GM21390 (cell line): ENCODE measurements around the gene RNF128.
A peak's percentile ranks its signal among the peaks of the same experiment; 100 is the strongest.

ENCODE experiments used
- ATAC-seq: cut with Tn5 transposase; IDR thresholded peaks from one replicate; pipeline ENCODE4 v1.9.1; 2021; ENCODE audit not compliant: unreplicated experiment

The RNF128 gene

DNA sequence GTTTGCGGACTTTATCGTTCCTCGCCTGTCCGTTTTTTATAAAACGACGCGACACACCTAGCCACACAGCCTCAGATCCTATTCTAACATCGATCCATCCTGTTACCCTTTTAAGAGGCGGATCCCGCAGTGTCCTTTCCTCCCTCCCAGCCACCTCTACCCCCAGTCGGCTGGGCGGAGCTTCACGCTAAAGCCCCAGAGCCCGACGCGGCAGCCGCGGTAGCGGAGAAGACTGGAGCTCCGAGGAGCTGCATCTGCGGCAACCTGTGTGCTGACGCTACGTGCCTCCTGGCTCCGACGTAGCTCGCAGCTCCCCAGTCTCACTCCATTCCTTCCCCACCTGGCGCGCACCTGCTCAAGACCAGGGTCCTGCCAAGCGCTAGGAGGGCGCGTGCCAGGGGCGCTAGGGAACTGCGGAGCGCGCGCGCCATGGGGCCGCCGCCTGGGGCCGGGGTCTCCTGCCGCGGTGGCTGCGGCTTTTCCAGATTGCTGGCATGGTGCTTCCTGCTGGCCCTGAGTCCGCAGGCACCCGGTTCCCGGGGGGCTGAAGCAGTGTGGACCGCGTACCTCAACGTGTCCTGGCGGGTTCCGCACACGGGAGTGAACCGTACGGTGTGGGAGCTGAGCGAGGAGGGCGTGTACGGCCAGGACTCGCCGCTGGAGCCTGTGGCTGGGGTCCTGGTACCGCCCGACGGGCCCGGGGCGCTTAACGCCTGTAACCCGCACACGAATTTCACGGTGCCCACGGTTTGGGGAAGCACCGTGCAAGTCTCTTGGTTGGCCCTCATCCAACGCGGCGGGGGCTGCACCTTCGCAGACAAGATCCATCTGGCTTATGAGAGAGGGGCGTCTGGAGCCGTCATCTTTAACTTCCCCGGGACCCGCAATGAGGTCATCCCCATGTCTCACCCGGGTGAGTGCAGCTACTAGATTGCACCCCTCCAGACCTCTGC, at the start of gene RNF128:
TSS of gene RNF128 (plus strand) at position 217 of the 953 bp plus-strand sequence. CDS start at position 430, 213 bp downstream.
- ATAC-seq = peak; percentile 58

DNA sequence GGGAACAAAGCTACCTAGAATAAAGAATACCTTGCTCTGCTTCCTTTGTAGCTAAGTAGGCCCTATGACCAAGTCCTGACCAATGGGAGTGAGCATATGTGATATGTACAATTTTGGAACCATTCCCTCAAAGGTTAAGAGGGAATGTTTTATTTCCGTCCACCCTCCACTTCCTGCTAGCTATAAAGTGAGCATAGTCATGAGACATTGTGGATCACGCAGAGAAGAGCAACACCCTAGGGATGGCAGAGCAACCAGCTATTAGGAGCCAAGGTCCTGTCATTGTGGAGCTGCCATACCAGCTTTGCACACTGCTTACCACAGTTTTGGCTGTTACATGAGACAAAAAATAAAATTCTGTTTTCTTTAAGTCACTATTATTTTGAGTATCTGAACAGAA, 45.8 kb upstream of the RNF128 start:
- ATAC-seq = no peak

DNA sequence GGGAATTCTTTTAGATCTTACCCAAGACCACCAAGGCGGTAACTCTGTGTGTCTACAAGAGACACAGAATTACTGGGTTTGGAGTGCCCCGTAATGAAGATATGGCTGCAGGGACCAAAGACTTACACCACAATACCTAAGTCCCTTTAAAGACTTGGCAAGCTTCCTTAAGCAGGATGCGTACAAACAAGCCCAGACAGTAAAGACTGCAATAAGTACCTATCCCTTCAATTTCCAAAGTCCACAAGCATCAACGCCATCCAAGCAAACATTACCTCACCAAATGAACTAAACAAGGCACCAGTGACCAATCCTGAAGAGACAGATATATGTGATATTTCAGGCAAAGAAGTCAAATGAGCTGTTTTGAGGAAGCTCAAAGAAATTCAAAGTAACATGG, 42.3 kb upstream of the RNF128 start:
- ATAC-seq = no peak

GRCh38 chrX:106692425-106693065, 34.0 kb upstream of the RNF128 start:
- ATAC-seq = no peak

GRCh38 chrX:106696502-106696901, 30.0 kb upstream of the RNF128 start:
- no peak for ATAC-seq

DNA sequence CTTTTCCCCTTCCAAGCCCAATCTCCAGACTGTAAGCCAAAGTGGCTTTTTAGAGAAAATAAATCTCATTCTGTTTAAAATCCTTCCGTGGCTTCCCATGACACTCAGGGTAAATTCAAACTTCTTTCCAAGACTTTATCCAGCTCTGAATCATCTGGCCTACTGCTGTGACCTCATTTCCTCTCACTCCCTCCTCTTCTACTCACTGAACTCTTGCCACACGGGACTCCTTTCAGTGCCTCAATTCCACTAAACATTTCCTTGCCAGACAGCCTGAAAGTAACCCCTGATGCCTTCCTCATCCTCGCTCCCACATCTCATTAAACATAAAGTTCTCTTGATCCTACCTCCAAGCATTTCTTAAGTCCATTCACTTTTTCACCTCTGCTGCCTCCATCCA, 27.8 kb upstream of the RNF128 start:
- ATAC-seq = no peak

DNA sequence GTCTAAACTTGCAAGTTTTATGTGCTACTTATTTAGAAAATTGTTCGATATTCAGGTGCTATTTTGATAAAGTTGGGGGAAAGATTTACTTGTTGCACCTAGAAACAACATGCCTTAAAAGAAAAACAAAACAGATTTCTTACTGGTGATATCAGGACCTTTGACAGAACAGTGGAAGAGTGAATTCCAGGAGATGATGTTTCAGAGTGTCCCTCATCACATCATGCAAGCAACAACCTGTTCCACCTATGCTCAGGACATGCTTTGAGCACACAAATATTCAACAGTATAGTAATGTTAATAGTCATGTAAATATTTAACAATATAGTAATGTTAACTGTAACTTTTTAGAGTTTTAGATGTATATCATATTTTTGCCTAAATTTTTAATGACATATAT, 23.9 kb upstream of the RNF128 start:
- no peak for ATAC-seq

DNA sequence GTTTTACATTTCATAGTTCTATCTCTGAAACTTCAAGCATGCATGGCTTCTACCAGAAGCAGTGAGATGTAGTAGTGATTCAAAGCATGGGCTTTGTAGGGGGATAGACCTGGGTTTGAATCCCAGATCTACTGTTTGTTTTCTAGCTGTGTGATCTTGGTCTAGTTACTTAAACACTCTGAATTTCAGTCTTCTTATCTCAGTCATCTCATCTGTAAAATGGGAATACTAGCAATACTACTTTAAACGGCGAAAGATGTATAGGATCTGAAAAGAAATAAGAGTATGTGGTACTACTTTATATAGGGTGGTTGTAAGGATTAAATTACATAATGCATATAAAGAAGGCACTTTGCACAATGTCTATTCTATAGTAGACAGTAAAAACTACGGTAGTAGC, 20.0 kb upstream of the RNF128 start:
- no peak for ATAC-seq

- no peak for ATAC-seq
These were observed 18.6 kb upstream of the RNF128 start for GRCh38 chrX:106707771-106708454.

DNA sequence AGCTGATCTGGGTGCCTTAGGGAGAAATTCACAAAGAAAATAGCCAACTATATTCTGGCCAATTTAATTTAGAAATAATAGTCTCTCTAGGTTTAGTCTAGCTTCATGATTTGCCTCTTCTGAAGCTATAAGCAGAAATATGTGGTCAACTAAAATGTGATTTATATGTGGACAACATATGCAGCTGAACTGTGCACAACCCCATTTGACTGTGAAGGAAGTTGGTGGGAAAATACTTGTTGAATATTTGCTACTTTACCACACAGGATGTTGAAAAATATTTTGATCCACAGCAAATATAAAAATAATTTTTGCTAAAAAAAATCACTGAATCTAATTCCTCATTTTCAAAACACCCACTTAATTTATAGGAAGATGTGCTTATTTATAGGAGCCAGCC, 15.7 kb upstream of the RNF128 start:
- ATAC-seq = no peak

DNA sequence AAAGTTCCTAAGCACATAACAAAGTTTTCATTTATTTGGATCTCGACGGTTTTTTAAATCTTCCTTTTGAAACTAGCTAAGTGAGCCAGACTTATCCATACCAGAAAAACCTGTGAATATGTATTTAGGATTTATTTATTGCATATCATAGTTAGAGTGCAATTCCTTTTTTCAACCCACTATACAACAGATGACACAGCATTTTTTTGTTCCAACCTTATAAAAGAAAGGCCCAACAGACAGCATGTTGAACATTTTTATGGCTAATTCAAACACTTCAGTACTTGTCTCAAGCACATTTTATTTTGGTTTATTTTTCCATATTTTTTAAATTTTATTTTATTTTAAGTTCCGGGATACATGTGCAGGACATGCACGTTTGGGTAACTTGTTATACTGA, 15.1 kb upstream of the RNF128 start:
- no peak for ATAC-seq

DNA sequence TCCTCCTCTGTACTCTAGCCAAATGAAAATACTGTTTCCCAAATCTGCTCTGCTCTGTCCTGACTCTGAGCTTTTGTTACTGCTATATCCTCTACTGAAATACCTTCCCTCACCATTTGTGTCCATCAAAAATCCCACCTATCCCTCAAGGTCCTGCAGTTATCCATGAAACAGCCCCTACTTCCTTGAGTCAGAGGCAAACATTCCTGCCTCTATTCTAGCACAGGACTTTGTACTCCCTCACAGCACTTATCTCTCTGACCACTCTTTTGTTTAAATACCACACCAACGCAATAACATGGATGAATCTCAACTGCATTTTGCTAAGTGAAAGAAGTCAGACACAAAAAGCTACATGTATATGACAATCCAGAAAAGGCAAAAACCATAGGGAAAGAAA, 10.5 kb upstream of the RNF128 start:
- ATAC-seq = no peak

DNA sequence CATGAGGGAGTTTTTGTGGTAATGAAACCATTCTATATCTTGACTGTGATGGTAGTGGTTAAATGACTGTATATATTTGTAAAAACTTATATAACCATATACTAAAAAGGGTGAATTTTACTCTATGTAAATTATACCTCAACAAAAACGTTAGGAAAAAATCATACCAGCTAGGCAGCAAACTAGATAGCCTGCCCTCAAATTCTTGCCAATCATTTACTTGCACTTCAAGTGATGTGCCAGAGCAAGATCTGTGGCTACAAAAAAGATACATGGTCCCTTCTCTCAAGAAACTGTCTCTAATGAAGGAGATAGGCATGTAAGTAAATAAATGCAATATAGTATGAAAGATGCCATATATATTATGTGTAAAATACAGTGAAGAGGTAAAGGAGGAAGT, 10.0 kb upstream of the RNF128 start:
- no peak for ATAC-seq

DNA sequence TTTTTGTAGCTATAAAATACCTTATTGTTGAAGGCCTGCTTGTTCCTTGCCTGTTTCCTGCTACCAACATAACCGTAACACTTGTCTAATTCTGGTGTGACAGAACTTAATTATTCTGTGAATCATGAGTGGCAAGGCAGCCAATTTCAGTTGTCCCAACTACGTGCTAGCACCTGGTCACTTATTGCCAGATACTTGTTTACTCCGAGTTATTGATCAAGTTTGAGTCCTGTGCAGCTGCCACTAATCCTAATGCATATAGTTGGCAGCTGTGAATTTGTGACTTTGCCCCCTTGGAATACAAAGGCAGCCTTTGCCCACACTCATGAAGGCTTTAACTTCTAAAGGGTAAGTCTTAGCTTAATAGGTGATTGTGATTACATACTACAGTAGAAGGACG, 7.8 kb upstream of the RNF128 start:
- no peak for ATAC-seq

- peak; percentile 13 for ATAC-seq
These were observed 570 bp upstream of the RNF128 start for GRCh38 chrX:106725931-106726330.

DNA sequence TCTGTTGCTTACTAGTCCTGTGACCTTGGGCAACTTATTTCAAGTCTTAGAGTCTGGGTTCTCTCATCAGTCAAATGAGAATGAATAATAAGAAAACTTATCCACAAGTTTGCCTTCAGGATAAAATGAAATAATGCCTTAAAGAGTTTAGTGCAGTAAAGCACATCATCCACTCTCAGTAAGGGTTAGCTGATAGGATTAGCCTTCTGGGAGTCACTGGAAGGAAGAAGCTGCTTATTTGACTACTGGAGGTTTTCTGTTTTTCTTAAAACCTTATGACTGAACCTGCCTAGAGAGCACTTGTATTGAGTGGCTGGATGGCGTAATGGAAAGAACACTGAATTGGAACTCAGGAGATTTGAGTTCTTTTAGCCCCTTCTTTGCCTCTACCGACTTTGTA, 1.8 kb downstream of the RNF128 start:
- no peak for ATAC-seq

- no peak for ATAC-seq
These were observed 3.9 kb downstream of the RNF128 start for GRCh38 chrX:106730401-106730800.

DNA sequence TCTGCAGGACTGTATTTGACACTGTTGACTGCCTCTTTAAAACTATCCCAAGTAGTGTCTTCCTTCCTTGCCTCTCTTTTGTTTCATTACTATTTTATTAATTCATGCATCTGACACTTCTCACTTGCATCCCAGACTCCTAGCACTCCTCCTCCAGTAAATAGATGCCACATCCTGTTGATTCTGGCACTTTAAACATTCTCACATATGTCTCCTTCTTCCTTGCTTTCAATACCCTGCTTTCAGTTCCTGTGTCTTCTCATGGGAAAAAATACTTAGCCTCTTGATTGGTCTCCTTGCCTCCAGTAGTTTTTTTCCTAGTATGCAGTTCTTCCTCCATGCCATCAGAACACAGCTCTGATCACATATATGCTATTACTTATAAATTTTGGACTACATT, 5.1 kb downstream of the RNF128 start:
- ATAC-seq = no peak

- ATAC-seq = no peak
These were observed 8.3 kb downstream of the RNF128 start for GRCh38 chrX:106734827-106735226.

GRCh38 chrX:106740193-106740780, 13.8 kb downstream of the RNF128 start:
- ATAC-seq = no peak

DNA sequence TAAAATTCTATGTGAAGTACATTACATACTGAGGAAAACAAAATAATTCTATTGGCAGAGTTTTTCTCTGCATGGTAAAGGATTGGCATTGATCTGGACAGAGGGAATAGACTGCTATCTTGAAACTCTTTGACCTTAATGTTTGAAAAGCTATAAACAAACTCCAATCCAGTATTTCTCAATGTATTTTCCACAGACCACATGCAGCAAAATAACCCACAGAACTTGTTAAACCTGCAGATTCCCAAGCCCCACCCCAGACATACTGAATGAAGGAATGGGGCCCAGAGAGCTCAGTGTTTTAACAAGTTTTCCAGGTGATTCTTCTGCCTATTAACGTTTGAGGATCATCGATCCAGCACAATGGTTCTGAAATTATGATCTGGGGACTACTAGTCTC, 15.7 kb downstream of the RNF128 start:
- no peak for ATAC-seq
